SK-N-SH treated with all-trans-retinoic acid at 6 μM for 48 hours (cell line): ENCODE data around the gene BABAM2.

Experiments
- ATAC-seq: fragments of 200-7000 bp; cut with Tn5 transposase; 3 replicates; pipeline ENCODE4 v1.9.1; 2020; ENCODE audit warnings: mild to moderate bottlenecking, moderate library complexity
- ARNTL ChIP-seq: fragments of 450-650 bp; formaldehyde crosslinking; IDR thresholded peaks from 2 replicates; pipeline ENCODE4 v1.5.0; 2020; ENCODE audit warnings: low read depth, mild to moderate bottlenecking, moderate library complexity, borderline replicate concordance
- BACH2 ChIP-seq: fragments of 250-450 bp; sonication (Bioruptor Pico); IDR thresholded peaks from 2 replicates; pipeline ENCODE4 v1.9.0; 2021; ENCODE audit warnings: mild to moderate bottlenecking, borderline replicate concordance
- CSDC2 ChIP-seq: fragments of 250-450 bp; sonication (Bioruptor Pico); IDR thresholded peaks from 2 replicates; pipeline ENCODE4 v1.5.0; 2020; ENCODE audit warnings: mild to moderate bottlenecking, moderate library complexity
- ESRRG ChIP-seq: fragments of 250-450 bp; sonication (Bioruptor Pico); IDR thresholded peaks from 2 replicates; pipeline ENCODE4 v1.6.1; 2021; ENCODE audit warnings: mild to moderate bottlenecking
- GLIS3 ChIP-seq: fragments of 250-450 bp; sonication (Bioruptor Pico); IDR thresholded peaks from 2 replicates; pipeline ENCODE4 v1.5.0; 2020; ENCODE audit warnings: mild to moderate bottlenecking, moderate library complexity
- ISL1 ChIP-seq: fragments of 250-450 bp; sonication (Bioruptor Pico); IDR thresholded peaks from 2 replicates; pipeline ENCODE4 v2.1.2; 2022; ENCODE audit warnings: mild to moderate bottlenecking, moderate library complexity
- OSR1 ChIP-seq: fragments of 250-450 bp; sonication (Bioruptor Pico); IDR thresholded peaks from 2 replicates; pipeline ENCODE4 v1.8.0; 2022; ENCODE audit warnings: moderate library complexity, mild to moderate bottlenecking, inconsistent platforms
- POU6F1 ChIP-seq: fragments of 250-450 bp; sonication (Bioruptor Pico); IDR thresholded peaks from 2 replicates; pipeline ENCODE4 v1.8.0; 2021; ENCODE audit warnings: low read depth, mild to moderate bottlenecking, moderate library complexity, borderline replicate concordance
- RARB ChIP-seq: fragments of 250-450 bp; sonication (Bioruptor Pico); IDR thresholded peaks from 2 replicates; pipeline ENCODE4 v1.8.0; 2021; ENCODE audit warnings: mild to moderate bottlenecking, moderate library complexity
- SNAI2 ChIP-seq: fragments of 250-450 bp; sonication (Bioruptor Pico); IDR thresholded peaks from 2 replicates; pipeline ENCODE4 v1.5.0; 2020; ENCODE audit warnings: mild to moderate bottlenecking, moderate library complexity
- TCF4 ChIP-seq: fragments of 250-450 bp; sonication (Bioruptor Pico); IDR thresholded peaks from 2 replicates; pipeline ENCODE4 v1.8.0; 2021; ENCODE audit warnings: mild to moderate bottlenecking, moderate library complexity, borderline replicate concordance
- TOX ChIP-seq: fragments of 250-450 bp; sonication (Bioruptor Pico); IDR thresholded peaks from 2 replicates; pipeline ENCODE4 v1.8.0; 2021; ENCODE audit warnings: mild to moderate bottlenecking, moderate library complexity, borderline replicate concordance
- TSHZ2 ChIP-seq: fragments of 250-450 bp; sonication (Bioruptor Pico); IDR thresholded peaks from 2 replicates; pipeline ENCODE4 v1.5.0; 2020; ENCODE audit warnings: mild to moderate bottlenecking, moderate library complexity
- ZC3H10 ChIP-seq: fragments of 250-450 bp; sonication (Bioruptor Pico); IDR thresholded peaks from 2 replicates; pipeline ENCODE4 v1.5.1; 2021; ENCODE audit warnings: mild to moderate bottlenecking, moderate library complexity
- ZFP3 ChIP-seq: fragments of 250-450 bp; sonication (Bioruptor Pico); IDR thresholded peaks from 2 replicates; pipeline ENCODE4 v1.5.0; 2020; ENCODE audit warnings: mild to moderate bottlenecking, moderate library complexity
- ZFP30 ChIP-seq: fragments of 450-650 bp; formaldehyde crosslinking; IDR thresholded peaks from 2 replicates; pipeline ENCODE4 v1.5.0; 2022; ENCODE audit warnings: mild to moderate bottlenecking, moderate library complexity
- ZNF70 ChIP-seq: fragments of 450-650 bp; formaldehyde crosslinking; IDR thresholded peaks from 2 replicates; pipeline ENCODE4 v1.5.0; 2020; ENCODE audit warnings: mild to moderate bottlenecking, moderate library complexity
- ZNF8 ChIP-seq: fragments of 450-650 bp; formaldehyde crosslinking; IDR thresholded peaks from 2 replicates; pipeline ENCODE4 v1.5.0; 2020; ENCODE audit warnings: mild to moderate bottlenecking, moderate library complexity
- TF ChIP-seq, protein P1 (sequence below): fragments of 250-450 bp; sonication (Bioruptor Pico); IDR thresholded peaks from 2 replicates; pipeline ENCODE4 v1.5.1; 2020; ENCODE audit warnings: low read depth, mild to moderate bottlenecking, moderate library complexity

The BABAM2 gene

GRCh38 chr2:28336982-28337627 is 446.6 kb downstream of the BABAM2 start:
- no peak for TF ChIP-seq BACH2 (CRISPR knock-in tag)
- no peak for TF ChIP-seq TCF4
- no peak for TF ChIP-seq TSHZ2 (CRISPR knock-in tag)
- no peak for TF ChIP-seq SNAI2 (CRISPR knock-in tag)
- no peak for TF ChIP-seq RARB
- TF ChIP-seq ZNF8: no peak
- TF ChIP-seq, all 23 proteins: peak for 0

GRCh38 chr2:28338046-28338817 is 447.7 kb downstream of the BABAM2 start:
- no peak for ATAC-seq
- TF ChIP-seq ESRRG (CRISPR knock-in tag): no peak

More at GRCh38 chr2:28336982-28337627, 446.6 kb downstream of the BABAM2 start:
- ATAC-seq: no peak

DNA sequence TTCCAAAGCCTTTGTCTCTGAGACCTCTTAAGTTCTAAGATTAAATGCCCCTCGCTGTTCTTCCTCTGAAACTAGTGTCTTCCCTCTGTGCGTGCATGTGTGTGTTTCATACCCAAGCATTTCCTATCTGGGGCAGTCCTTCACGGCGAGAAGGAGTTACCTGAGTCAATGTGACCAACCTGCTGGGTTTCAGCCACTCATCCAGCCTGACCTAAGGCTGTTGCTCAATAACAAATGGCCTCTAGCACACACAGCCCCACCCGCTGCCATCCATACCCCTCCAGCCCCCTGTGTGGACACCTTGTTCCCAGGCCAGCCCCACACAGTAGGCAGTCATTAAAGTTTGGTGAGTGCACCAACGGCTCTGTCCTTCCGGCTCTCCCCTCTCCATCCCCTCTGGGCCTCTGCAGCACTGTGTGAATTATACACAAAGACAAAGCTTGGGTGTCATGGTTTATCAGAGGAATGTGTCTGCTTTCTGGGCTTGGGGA is 448.3 kb downstream of the BABAM2 start:
- no peak for TF ChIP-seq ZNF8
- no peak for TF ChIP-seq ZFP3 (CRISPR knock-in tag)
- no peak for TF ChIP-seq POU6F1
- TF ChIP-seq ZNF70 (CRISPR knock-in tag): no peak
- no peak for TF ChIP-seq ISL1 (CRISPR knock-in tag)
- no peak for TF ChIP-seq ESRRG (CRISPR knock-in tag)
- TF ChIP-seq TCF4: no peak
- no peak for TF ChIP-seq GLIS3
- no peak for TF ChIP-seq ZFP30 (CRISPR knock-in tag)
- no peak for ATAC-seq

DNA sequence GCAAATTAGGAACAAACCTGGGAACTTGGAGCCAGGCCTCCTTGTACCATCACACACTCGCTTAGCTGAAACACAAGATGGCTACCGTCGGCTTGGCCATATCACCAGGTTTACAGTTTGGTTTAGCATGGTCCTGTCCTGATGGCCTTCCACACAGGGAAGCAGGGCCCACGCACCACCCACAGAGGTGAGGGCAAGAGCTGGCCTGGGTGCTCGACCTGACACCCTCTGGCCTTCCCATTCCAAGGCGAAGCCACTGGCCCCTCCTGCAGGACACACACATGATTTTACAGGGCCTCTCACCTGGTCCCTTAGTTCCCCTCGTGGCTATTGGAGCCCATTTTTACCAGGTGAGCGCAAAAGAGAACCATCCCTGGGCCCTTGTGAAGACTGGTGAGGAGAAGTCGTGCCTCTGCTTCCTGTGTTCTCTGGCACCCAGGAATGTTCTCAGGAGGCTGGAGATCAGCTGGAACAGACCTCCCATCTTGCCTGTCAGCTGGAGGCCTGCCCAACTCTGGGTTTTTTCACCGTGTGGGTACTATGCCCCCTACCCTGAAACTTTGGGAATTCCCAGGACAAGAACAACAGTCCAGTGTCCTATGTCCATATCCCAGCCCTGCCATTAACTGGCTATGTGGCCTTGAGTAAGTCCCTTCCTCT is 449.1 kb downstream of the BABAM2 start:
- TF ChIP-seq CSDC2 (CRISPR knock-in tag): no peak
- no peak for TF ChIP-seq TOX (CRISPR knock-in tag)
- no peak for TF ChIP-seq BACH2 (CRISPR knock-in tag)
- no peak for TF ChIP-seq ZFP3 (CRISPR knock-in tag)
- TF ChIP-seq POU6F1: no peak
- no peak for TF ChIP-seq GLIS3
- TF ChIP-seq ISL1 (CRISPR knock-in tag): no peak
- TF ChIP-seq ZC3H10 (CRISPR knock-in tag): no peak
- TF ChIP-seq TSHZ2 (CRISPR knock-in tag): no peak
- TF ChIP-seq ARNTL (CRISPR knock-in tag): no peak
- TF ChIP-seq TCF4: no peak
- no peak for TF ChIP-seq RARB
- TF ChIP-seq OSR1 (CRISPR knock-in tag): no peak
- TF ChIP-seq, protein P1, sequence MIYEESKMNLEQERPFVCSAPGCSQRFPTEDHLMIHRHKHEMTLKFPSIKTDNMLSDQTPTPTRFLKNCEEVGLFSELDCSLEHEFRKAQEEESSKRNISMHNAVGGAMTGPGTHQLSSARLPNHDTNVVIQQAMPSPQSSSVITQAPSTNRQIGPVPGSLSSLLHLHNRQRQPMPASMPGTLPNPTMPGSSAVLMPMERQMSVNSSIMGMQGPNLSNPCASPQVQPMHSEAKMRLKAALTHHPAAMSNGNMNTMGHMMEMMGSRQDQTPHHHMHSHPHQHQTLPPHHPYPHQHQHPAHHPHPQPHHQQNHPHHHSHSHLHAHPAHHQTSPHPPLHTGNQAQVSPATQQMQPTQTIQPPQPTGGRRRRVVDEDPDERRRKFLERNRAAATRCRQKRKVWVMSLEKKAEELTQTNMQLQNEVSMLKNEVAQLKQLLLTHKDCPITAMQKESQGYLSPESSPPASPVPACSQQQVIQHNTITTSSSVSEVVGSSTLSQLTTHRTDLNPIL (CRISPR knock-in tag): no peak
- TF ChIP-seq SNAI2 (CRISPR knock-in tag): no peak
- no peak for ATAC-seq
